Measurements from ENCODE around the gene FOSB.
A peak's percentile ranks its signal among the peaks of the same experiment; 100 is the strongest.

Gene FOSB

GRCh38 chr19:45469132-45469944, 1.5 kb downstream of the FOSB start:
- DNase-seq, result peak; percentile 93 to 95

GRCh38 chr19:45469945-45470761, 2.4 kb downstream of the FOSB start:
- DNase-seq, result peak in 1 of 2 donors; percentile 45

- no peak for DNase-seq
These were observed 2.9 kb downstream of the FOSB start for GRCh38 chr19:45470762-45471081.

GRCh38 chr19:45471111-45471930, 3.5 kb downstream of the FOSB start:
- DNase-seq, result no peak

- DNase-seq, result no peak
These were observed 4.3 kb downstream of the FOSB start for GRCh38 chr19:45471931-45472562.

GRCh38 chr19:45472563-45473366, 5.0 kb downstream of the FOSB start:
- DNase-seq, result no peak

- no peak for DNase-seq
These were observed 5.5 kb downstream of the FOSB start for GRCh38 chr19:45473367-45473681.

- DNase-seq, result no peak
These were observed 6.1 kb downstream of the FOSB start for GRCh38 chr19:45473682-45474605.

- DNase-seq, result no peak
These were observed 7.1 kb downstream of the FOSB start for GRCh38 chr19:45474606-45475521.

- DNase-seq, result no peak
These were observed 7.9 kb downstream of the FOSB start for GRCh38 chr19:45475537-45476291.

- no peak for DNase-seq
These were observed 8.5 kb downstream of the FOSB start for GRCh38 chr19:45476304-45476703.

GRCh38 chr19:45477186-45477585, 9.4 kb downstream of the FOSB start:
- no peak for DNase-seq

- peak in 1 of 2 donors; percentile 42 for DNase-seq
These were observed 10.1 kb downstream of the FOSB start for GRCh38 chr19:45477713-45478453.

GRCh38 chr19:45478454-45479238, 10.8 kb downstream of the FOSB start:
- DNase-seq, result peak; percentile 93

- DNase-seq, result no peak
These were observed 15.2 kb downstream of the FOSB start for GRCh38 chr19:45483033-45483432.

GRCh38 chr19:45484273-45484945, 16.6 kb downstream of the FOSB start:
- DNase-seq, result no peak
